HepG2 (cell line): ENCODE measurements around the gene SLC25A23. TPM values are rescaled to one million over a fixed set of nuclear protein-coding genes. Genes with fewer than 3 reads are reported as not detected.

ENCODE experiments used
- ATAC-seq: fragments of 200-7000 bp; cut with Tn5 transposase; 3 replicates; pipeline ENCODE4 v1.9.1; 2020; ENCODE audit warnings: mild to moderate bottlenecking, moderate library complexity
- BruUV-seq: library from RNA; stranded (reverse); fragments of 400-500 nt; replicated peaks from 2 replicates; lab custom pipeline; 2021; lab: Mats Ljungman, UMichigan
- CTCF ChIA-PET: fragments of 300-600 bp; formaldehyde crosslinking; extraction: SDS; loops from one replicate; lab custom pipeline; 2021; ENCODE audit warnings: low total read pairs, inconsistent platforms, low intra/inter-chr PET ratio; lab: Yijun Ruan, JAX
- POLR2A ChIA-PET: fragments of 350-600 bp; sonication (Branson Sonifier 250); formaldehyde crosslinking; loops from one replicate; lab custom pipeline; 2020; ENCODE audit warnings: antibody characterized with exemption, inconsistent platforms; lab: Yijun Ruan, JAX
- DNase-seq: peaks from one replicate; pipeline ENCODE4 v3.0.0-alpha.2; 2015; ENCODE audit warnings: low spot score
- FAIRE-seq: peaks from 3 replicates; lab custom pipeline; 2011; peaks lifted over from hg19 to GRCh38; lab: Jason Lieb, UNC
- H2AFZ ChIP-seq: one replicate; pipeline ENCODE4 v1.6.1; 2011; ENCODE audit warnings: low read length, inconsistent platforms
- H3K27ac ChIP-seq: fragments of 300-600 bp; 3 replicates; pipeline ENCODE4 v1.8.0; 2011; ENCODE audit warnings: mixed run types, mild to moderate bottlenecking, mixed read lengths, low read length, inconsistent platforms; ENCODE audit not compliant: insufficient read depth; ENCODE audit errors: extremely low read length
- H3K27me3 ChIP-seq, 2 experiments: fragments of 200-600 bp in 1 of 2; 2 replicates in 1 of 2; 3 replicates in 1 of 2; pipeline versions ENCODE4 v1.6.0 to v1.8.0; 2011; ENCODE audit warnings: low read length in 2 of 2, mild to moderate bottlenecking in 2 of 2, moderate library complexity in 2 of 2, inconsistent platforms in 1 of 2; ENCODE audit not compliant: insufficient read depth in 2 of 2, control insufficient read depth in 1 of 2
- H3K36me3 ChIP-seq, 2 experiments: fragments of 200-600 bp in 1 of 2; replicated peaks in 1 of 2; 2 replicates in 1 of 2; 3 replicates in 1 of 2; pipeline versions ENCODE4 v1.5.1 to v1.8.0; 2011; ENCODE audit warnings: low read length in 2 of 2, inconsistent platforms in 1 of 2; ENCODE audit not compliant: insufficient read depth in 2 of 2, control insufficient read depth in 1 of 2
- H3K4me1 ChIP-seq: 2 replicates; pipeline ENCODE4 v1.5.1; 2012; ENCODE audit warnings: low read length, inconsistent platforms; ENCODE audit not compliant: insufficient read depth
- H3K4me2 ChIP-seq: 2 replicates; pipeline ENCODE4 v1.6.0; 2011; ENCODE audit warnings: low read depth, low read length, inconsistent platforms
- H3K4me3 ChIP-seq, 3 experiments: fragments of 200-600 bp in 1 of 3; sonication (generic), shearing (Covaris generic) in 1 of 3; replicated peaks in 1 of 3; 2 replicates each; pipeline ENCODE4 v1.5.1; 2011 to 2016; ENCODE audit warnings: low read length in 3 of 3, inconsistent platforms in 2 of 3, low read depth in 2 of 3, mild to moderate bottlenecking in 2 of 3, control low read depth in 1 of 3, mixed read lengths in 1 of 3; ENCODE audit not compliant: insufficient read depth in 1 of 3
- H3K79me2 ChIP-seq: one replicate; pipeline ENCODE4 v1.6.1; 2011; ENCODE audit warnings: low read length, inconsistent platforms; ENCODE audit not compliant: insufficient read depth
- H3K9ac ChIP-seq: 2 replicates; pipeline ENCODE4 v1.6.0; 2011; ENCODE audit warnings: mild to moderate bottlenecking, low read depth, low read length, inconsistent platforms; ENCODE audit not compliant: insufficient read depth
- H3K9me3 ChIP-seq: 2 replicates; pipeline ENCODE4 v1.5.1; 2012; ENCODE audit warnings: mild to moderate bottlenecking, low read length
- H4K20me1 ChIP-seq: 2 replicates; pipeline ENCODE4 v1.6.0; 2011; ENCODE audit warnings: inconsistent platforms, mild to moderate bottlenecking, low read length, moderate library complexity; ENCODE audit not compliant: insufficient read depth
- CENPX ChIP-seq: sonication (generic); formaldehyde crosslinking; IDR thresholded peaks from 2 replicates; pipeline ENCODE4 v1.9.0; 2021; ENCODE audit warnings: mild to moderate bottlenecking, missing genetic modification reagents, moderate library complexity
- GZF1 ChIP-seq: sonication (generic); formaldehyde crosslinking; IDR thresholded peaks from 2 replicates; pipeline ENCODE4 v1.5.1; 2020; ENCODE audit warnings: mild to moderate bottlenecking, missing genetic modification reagents
- HDAC2 ChIP-seq: sonication (generic); formaldehyde crosslinking; IDR thresholded peaks from 2 replicates; pipeline ENCODE4 v1.4.0; 2020; ENCODE audit warnings: missing genetic modification reagents
- MAZ ChIP-seq, 2 experiments: sonication (generic) in 1 of 2; formaldehyde crosslinking in 1 of 2; IDR thresholded peaks; 2 replicates each; pipeline versions ENCODE4 v1.5.0 to v1.6.1; 2012 to 2020; ENCODE audit warnings: low read depth in 2 of 2, mild to moderate bottlenecking in 2 of 2, borderline replicate concordance in 1 of 2, improper control_type of control experiment in 1 of 2, low read length in 1 of 2, missing genetic modification reagents in 1 of 2, moderate library complexity in 1 of 2
- NFRKB ChIP-seq: fragments of 450-650 bp; IDR thresholded peaks from 2 replicates; pipeline ENCODE4 v1.6.1; 2017
- ZNF235 ChIP-seq: sonication (generic); formaldehyde crosslinking; IDR thresholded peaks from 2 replicates; pipeline ENCODE4 v1.8.1; 2023; ENCODE audit warnings: mild to moderate bottlenecking, missing genetic modification reagents, borderline replicate concordance
- ZNF569 ChIP-seq: sonication (generic); formaldehyde crosslinking; IDR thresholded peaks from 2 replicates; pipeline ENCODE4 v1.5.0; 2020; ENCODE audit warnings: mild to moderate bottlenecking, missing genetic modification reagents, moderate library complexity, borderline replicate concordance
- ZNF777 ChIP-seq: sonication (generic); formaldehyde crosslinking; IDR thresholded peaks from 2 replicates; pipeline ENCODE4 v1.4.0; 2020; ENCODE audit warnings: missing genetic modification reagents
- ZSCAN20 ChIP-seq: sonication (generic); formaldehyde crosslinking; IDR thresholded peaks from 2 replicates; pipeline ENCODE4 v1.4.0; 2020; ENCODE audit warnings: missing genetic modification reagents, mild to moderate bottlenecking, borderline replicate concordance
- WGBS: methylation state at CpG from one replicate; pipeline ENCODE4 v1.1.6; 2017; ENCODE audit warnings: low lambda C conversion rate; 5-methylcytosine and 5-hydroxymethylcytosine counted together
- in situ Hi-C: cut with HindIII; loops from 2 replicates; pipeline ENCODE4 v1.10.0; 2017; ENCODE audit warnings: low pct_unique_long_range_greater_than_20kb; ENCODE audit not compliant: extremely low pct_ligation_motif_present
- intact Hi-C: fragments of 100-400 bp; cut with micrococcal nuclease; formaldehyde crosslinking; loops from one replicate; pipeline ENCODE4 v1.10.0; 2022; ENCODE audit not compliant: unreplicated experiment
- polyA plus RNA-seq, 8 experiments: library from polyadenylated mRNA; depleted of rRNA in 3 of 8; stranded (reverse) in 7 of 8; unstranded in 1 of 8; fragments of >200 nt; fragmentation: Illumina TruSeq in 4 of 8; extraction: Trizol in 4 of 8; gene quantifications; 2 replicates each; pipeline versions ENCODE4 v1.2.1 to v1.2.3, GENCODE V29; 2011 to 2016; ENCODE audit warnings: low read depth in 4 of 8, missing spikeins in 1 of 8, mixed read lengths in 1 of 8; ENCODE audit not compliant: insufficient read depth in 1 of 8
- total RNA-seq, 5 experiments: library from RNA; depleted of rRNA; stranded (reverse); fragments of >200 nt; fragmentation: Illumina TruSeq; extraction: Trizol; gene quantifications; 2 replicates each; pipeline ENCODE4 v1.2.3, GENCODE V29; 2016; ENCODE audit warnings: low read depth in 1 of 5
- TF ChIP-seq, protein P1 (sequence below): sonication (generic); formaldehyde crosslinking; IDR thresholded peaks from 2 replicates; pipeline ENCODE4 v1.5.0; 2020; ENCODE audit warnings: mild to moderate bottlenecking, missing genetic modification reagents
- TF ChIP-seq, protein P2 (sequence below): sonication (generic); formaldehyde crosslinking; IDR thresholded peaks from 2 replicates; pipeline ENCODE4 v1.4.0; 2020; ENCODE audit warnings: missing genetic modification reagents; ENCODE audit errors: not compliant biosample characterization
- TF ChIP-seq, protein P3 (sequence below): sonication (generic); formaldehyde crosslinking; IDR thresholded peaks from 2 replicates; pipeline ENCODE4 v1.5.0; 2020; ENCODE audit warnings: mild to moderate bottlenecking, missing genetic modification reagents

The SLC25A23 gene
- total and polyA plus RNA-seq, 2 of the 13 experiments (the other 11 are each of a cell fraction or from before 2014, with no cell fraction given): 12.4 to 15.2 TPM

DNA sequence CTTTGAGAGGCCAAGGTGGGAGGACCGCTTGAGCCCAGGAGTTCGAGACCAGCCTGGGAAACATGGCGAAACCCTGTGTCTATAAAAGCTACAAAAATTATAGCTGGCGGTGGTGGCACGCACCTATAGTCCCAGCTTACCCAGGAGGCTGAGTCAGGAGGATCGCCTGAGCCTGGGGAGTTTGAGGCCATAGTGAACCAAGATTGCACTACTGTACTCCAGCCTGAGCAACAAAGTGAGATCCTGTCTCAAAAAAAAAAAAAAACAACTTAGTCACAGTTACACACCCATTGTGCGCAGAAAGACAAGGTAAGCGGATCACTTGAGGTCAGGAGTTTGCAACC is 22.7 kb upstream of the SLC25A23 start:
- H3K79me2 ChIP-seq: no peaks in the 10 kb centered on the region
- no peak overlapping the region for H3K27ac ChIP-seq
- BruUV-seq: no TSS peak
- H3K36me3 ChIP-seq: no peaks in the 10 kb centered on the region
- peak overlapping the region; percentile 18; the same call in 1 of the 2 replicates for H3K4me2 ChIP-seq
- ATAC-seq: no peak
- peaks cover 18% of the 10 kb centered on the region for H3K4me1 ChIP-seq
- 86% methylated on average over 8 of the region's 8 CpGs for WGBS
- H3K4me3 ChIP-seq: no peak overlapping the region
- no peak overlapping the region for H3K9ac ChIP-seq
- DNase-seq: no peak
- no peak for FAIRE-seq
- TF ChIP-seq, protein P1, sequence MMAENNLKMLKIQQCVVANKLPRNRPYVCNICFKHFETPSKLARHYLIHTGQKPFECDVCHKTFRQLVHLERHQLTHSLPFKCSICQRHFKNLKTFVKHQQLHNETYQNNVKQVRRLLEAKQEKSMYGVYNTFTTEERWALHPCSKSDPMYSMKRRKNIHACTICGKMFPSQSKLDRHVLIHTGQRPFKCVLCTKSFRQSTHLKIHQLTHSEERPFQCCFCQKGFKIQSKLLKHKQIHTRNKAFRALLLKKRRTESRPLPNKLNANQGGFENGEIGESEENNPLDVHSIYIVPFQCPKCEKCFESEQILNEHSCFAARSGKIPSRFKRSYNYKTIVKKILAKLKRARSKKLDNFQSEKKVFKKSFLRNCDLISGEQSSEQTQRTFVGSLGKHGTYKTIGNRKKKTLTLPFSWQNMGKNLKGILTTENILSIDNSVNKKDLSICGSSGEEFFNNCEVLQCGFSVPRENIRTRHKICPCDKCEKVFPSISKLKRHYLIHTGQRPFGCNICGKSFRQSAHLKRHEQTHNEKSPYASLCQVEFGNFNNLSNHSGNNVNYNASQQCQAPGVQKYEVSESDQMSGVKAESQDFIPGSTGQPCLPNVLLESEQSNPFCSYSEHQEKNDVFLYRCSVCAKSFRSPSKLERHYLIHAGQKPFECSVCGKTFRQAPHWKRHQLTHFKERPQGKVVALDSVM: peak; percentile 69; the same call in 1 of the 2 replicates
- TF ChIP-seq ZNF235: no peak
- CTCF ChIA-PET: interaction anchor here (1.1 to 1.3 kb wide), 2 partner anchors 34 to 381 kb away, joined by 3 to 6 read pairs; no protein-coding TSS in a partner anchor
- intact Hi-C loops: loop anchor here (10.0 kb wide), 1 partner anchor 382 kb away; no protein-coding TSS in a partner anchor
- POLR2A ChIA-PET: no interaction called here
- no peaks in the 10 kb centered on the region for H3K9me3 ChIP-seq
- in situ Hi-C loops: no loop called here
- no peaks in the 10 kb centered on the region for H4K20me1 ChIP-seq
- H3K27me3 ChIP-seq: peaks cover 2 to 16% of the 10 kb centered on the region in 2 experiments; a peak in 3 of 5 replicates
- no peak overlapping the region for H2AFZ ChIP-seq

DNA sequence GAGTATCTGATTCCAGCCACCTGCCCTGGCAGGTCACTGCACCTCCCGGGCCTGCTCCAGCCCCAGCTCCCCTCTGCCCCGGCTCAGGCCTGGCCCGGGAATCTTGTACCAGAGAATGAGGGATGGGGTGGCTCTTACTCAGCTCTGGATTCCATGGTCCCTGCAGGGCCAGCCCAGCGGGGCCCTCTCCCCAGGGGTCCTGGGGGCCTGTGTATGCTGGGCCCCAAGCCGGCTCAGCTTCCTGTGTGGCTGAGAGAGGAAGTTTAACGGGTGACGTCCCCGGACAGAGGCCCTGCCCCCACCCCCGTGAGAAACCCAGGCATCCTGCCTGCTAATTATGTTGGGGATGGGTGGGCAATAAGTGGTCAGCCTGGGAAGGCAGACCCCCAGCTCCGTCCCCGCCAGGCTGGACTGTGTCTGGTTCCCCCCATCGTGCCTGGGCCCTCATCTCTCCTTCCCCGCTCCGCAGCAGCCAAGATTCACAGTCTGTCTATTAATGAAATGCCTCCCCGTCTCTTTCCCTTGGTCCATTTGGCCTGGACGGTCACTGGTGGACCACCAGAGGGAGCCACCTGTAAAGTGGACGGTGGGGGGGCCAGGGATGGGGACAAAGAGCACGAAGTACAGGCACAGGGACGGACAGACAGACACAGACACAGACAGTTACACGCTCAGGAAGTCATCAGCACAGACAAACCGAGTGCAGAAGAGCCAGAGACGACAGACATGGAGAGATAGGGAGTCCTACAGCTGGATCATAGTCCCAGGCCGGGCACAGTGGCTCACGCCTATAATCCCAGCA is 22.1 kb upstream of the SLC25A23 start, which contains the start of gene DENND1C:
Gene DENND1C, minus strand, starts transcription at position 247 of the 802 bp plus-strand sequence. Its CDS starts 92 bp downstream, at position 155.
- Histone ChIP-seq H3K9me3 (no peaks in the 10 kb centered on the region), H3K4me3 (peak within 1 kb of the TSS in 1 of 3 experiments; percentile 34; a peak in 1 of 6 replicates), H3K9ac (no peak within 1 kb of the TSS), H3K4me1 (peaks cover 23% of the 10 kb centered on the region), H4K20me1 (no peaks in the 10 kb centered on the region), H3K27ac (no peak within 1 kb of the TSS), H3K79me2 (no peaks in the 10 kb centered on the region), H3K27me3 (peaks cover 2 to 16% of the 10 kb centered on the region in 2 experiments; a peak in 3 of 5 replicates), H3K36me3 (no peaks in the 10 kb centered on the region), H2AFZ (no peak within 1 kb of the TSS), H3K4me2 (peak within 1 kb of the TSS; percentile 18)
- peak; percentile 85 for ATAC-seq
- DNase-seq: peak; percentile 47
- ChIA-PET POLR2A (no interaction called here), CTCF (interaction anchor here (0.8 to 1.3 kb wide), 4 partner anchors 35 to 382 kb away, joined by 3 to 6 read pairs (median 4); no protein-coding TSS in a partner anchor)
- in situ Hi-C loops (no loop called here), intact Hi-C loops (loop anchor here (10.0 kb wide), 1 partner anchor 383 kb away; no protein-coding TSS in a partner anchor)
- 11% methylated on average over 10 of the region's 24 CpGs for WGBS
- no TSS peak for BruUV-seq
- FAIRE-seq: peak; percentile 62
- TF ChIP-seq HDAC2 (no peak), MAZ (IDR thresholded peaks at IDR 0.05; ENCODE audit: borderline replicate concordance, low read depth, low read length) (peak; percentile 42; the same call in 1 of the 2 replicates), MAZ (CRISPR knock-in tag; IDR thresholded peaks at IDR 0.05; ENCODE audit: low read depth) (peak; percentile 56; the same call in 1 of the 2 replicates), GZF1 (CRISPR knock-in tag) (no peak), NFRKB (no peak), ZNF777 (no peak), CENPX (no peak), ZNF569 (no peak), ZSCAN20 (CRISPR knock-in tag) (no peak)
- TF ChIP-seq, protein P2, sequence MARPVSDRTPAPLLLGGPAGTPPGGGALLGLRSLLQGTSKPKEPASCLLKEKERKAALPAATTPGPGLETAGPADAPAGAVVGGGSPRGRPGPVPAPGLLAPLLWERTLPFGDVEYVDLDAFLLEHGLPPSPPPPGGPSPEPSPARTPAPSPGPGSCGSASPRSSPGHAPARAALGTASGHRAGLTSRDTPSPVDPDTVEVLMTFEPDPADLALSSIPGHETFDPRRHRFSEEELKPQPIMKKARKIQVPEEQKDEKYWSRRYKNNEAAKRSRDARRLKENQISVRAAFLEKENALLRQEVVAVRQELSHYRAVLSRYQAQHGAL: no peak
- TF ChIP-seq, protein P3, sequence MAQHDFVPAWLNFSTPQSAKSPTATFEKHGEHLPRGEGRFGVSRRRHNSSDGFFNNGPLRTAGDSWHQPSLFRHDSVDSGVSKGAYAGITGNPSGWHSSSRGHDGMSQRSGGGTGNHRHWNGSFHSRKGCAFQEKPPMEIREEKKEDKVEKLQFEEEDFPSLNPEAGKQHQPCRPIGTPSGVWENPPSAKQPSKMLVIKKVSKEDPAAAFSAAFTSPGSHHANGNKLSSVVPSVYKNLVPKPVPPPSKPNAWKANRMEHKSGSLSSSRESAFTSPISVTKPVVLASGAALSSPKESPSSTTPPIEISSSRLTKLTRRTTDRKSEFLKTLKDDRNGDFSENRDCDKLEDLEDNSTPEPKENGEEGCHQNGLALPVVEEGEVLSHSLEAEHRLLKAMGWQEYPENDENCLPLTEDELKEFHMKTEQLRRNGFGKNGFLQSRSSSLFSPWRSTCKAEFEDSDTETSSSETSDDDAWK (CRISPR knock-in tag): no peak
